Fibroblast of lung (primary cell): ENCODE measurements around the gene ANKS1B. TPM values are rescaled to one million over a fixed set of nuclear protein-coding genes. Genes with fewer than 3 reads are reported as not detected.

Experiments used
- DNase-seq, 2 donors: peaks; one replicate each; pipeline versions ENCODE4 v3.0.0 to v3.0.0-alpha.2; 2010; ENCODE audit warnings: low read depth in 2 of 2
- H2AFZ ChIP-seq: 2 replicates; pipeline ENCODE4 v1.5.1; 2012; ENCODE audit warnings: low read length, control low read depth, inconsistent platforms
- H3K27ac ChIP-seq: 2 replicates; pipeline ENCODE4 v1.5.1; 2011; ENCODE audit warnings: low read length, control low read depth; ENCODE audit not compliant: insufficient read depth
- H3K27me3 ChIP-seq: 2 replicates; pipeline ENCODE4 v1.5.1; 2011; ENCODE audit warnings: mild to moderate bottlenecking, low read length; ENCODE audit not compliant: control insufficient read depth, insufficient read depth
- H3K36me3 ChIP-seq: 2 replicates; pipeline ENCODE4 v1.5.1; 2011; ENCODE audit warnings: low read length; ENCODE audit not compliant: control insufficient read depth, insufficient read depth
- H3K4me1 ChIP-seq: 2 replicates; pipeline ENCODE4 v1.5.1; 2011; ENCODE audit warnings: low read length; ENCODE audit not compliant: control insufficient read depth, insufficient read depth; ENCODE audit errors: extremely low read depth
- H3K4me2 ChIP-seq: 2 replicates; pipeline ENCODE4 v1.5.1; 2011; ENCODE audit warnings: low read length, control low read depth; ENCODE audit not compliant: insufficient read depth; ENCODE audit errors: extremely low read depth
- H3K4me3 ChIP-seq, 4 experiments: fragments of 200-600 bp in 1 of 4; sonication (generic) in 1 of 4; replicated peaks in 1 of 4; 2 replicates each; pipeline ENCODE4 v1.5.1; 2011 to 2016; ENCODE audit warnings: low read length in 4 of 4, low read depth in 3 of 4, mild to moderate bottlenecking in 3 of 4, control low read depth in 2 of 4, inconsistent platforms in 1 of 4, mixed read lengths in 1 of 4; ENCODE audit not compliant: insufficient read depth in 1 of 4; ENCODE audit errors: control extremely low read depth in 1 of 4
- H3K79me2 ChIP-seq: 2 replicates; pipeline ENCODE4 v1.5.1; 2012; ENCODE audit warnings: mild to moderate bottlenecking, low read length, inconsistent platforms; ENCODE audit not compliant: control insufficient read depth, insufficient read depth
- H3K9ac ChIP-seq: 2 replicates; pipeline ENCODE4 v1.5.1; 2011; ENCODE audit warnings: mild to moderate bottlenecking, low read length, control low read depth; ENCODE audit not compliant: insufficient read depth
- H3K9me3 ChIP-seq: 2 replicates; pipeline ENCODE4 v1.5.1; 2012; ENCODE audit warnings: low read depth, low read length; ENCODE audit not compliant: control insufficient read depth, insufficient read depth
- H4K20me1 ChIP-seq: 2 replicates; pipeline ENCODE4 v1.5.1; 2011; ENCODE audit warnings: low read length; ENCODE audit not compliant: control insufficient read depth, insufficient read depth; ENCODE audit errors: extremely low read depth
- EZH2 ChIP-seq: IDR thresholded peaks from 2 replicates; pipeline ENCODE4 v1.5.1; 2012; ENCODE audit warnings: low read length, control low read depth, mild to moderate bottlenecking; ENCODE audit errors: missing control alignments
- polyA plus RNA-seq, 2 donors: library from polyadenylated mRNA; depleted of rRNA in 1 of 2; stranded (reverse) in 1 of 2; unstranded in 1 of 2; fragments of >200 nt; gene quantifications; 2 replicates each; pipeline ENCODE4 v1.2.1, GENCODE V29; 2011 to 2012; ENCODE audit warnings: missing spikeins in 1 of 2
- total RNA-seq: library from RNA; depleted of rRNA; stranded (reverse); fragments of >200 nt; gene quantifications from 2 replicates; pipeline ENCODE4 v1.2.1, GENCODE V29; 2014
- TF ChIP-seq, protein P1 (sequence below), 2 donors: IDR thresholded peaks in 1 of 2; conservative IDR thresholded peaks in 1 of 2; 1 replicate in 1 of 2; 2 replicates in 1 of 2; pipeline ENCODE4 v1.5.1; 2011 to 2012; ENCODE audit warnings: low read length in 2 of 2, control low read depth in 1 of 2, inconsistent platforms in 1 of 2, low read depth in 1 of 2, mild to moderate bottlenecking in 1 of 2

The ANKS1B gene
- total and polyA plus RNA-seq, 2 donors (not counting 1 experiment from before 2014, with no cell fraction given), result 0.11 to 0.83 TPM

DNA sequence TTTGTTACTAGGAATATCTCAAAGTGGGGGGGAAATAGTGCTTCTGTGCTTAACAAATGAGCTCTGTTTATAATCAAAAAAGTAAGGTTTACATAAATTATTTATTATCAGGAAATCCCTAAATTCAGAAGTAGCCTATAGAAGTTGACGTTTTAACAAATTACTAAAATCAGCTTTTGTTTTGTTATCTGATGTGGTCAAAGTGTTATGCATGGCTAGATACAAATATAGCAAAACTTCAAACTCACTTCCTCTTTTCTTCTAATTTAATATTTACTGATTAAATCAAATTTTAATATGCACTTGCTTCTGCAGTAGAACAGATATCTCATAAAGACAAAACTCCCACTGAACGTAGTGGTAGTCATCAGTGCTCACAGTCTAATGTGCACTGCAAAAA lies 289.7 kb downstream of the ANKS1B start:
- Histone ChIP-seq H3K79me2 (no peaks in the 10 kb centered on the region), H3K27ac (no peak overlapping the region), H3K4me1 (no peaks in the 10 kb centered on the region), H3K9ac (no peak overlapping the region), H3K36me3 (no peaks in the 10 kb centered on the region), H4K20me1 (no peaks in the 10 kb centered on the region), H3K27me3 (no peaks in the 10 kb centered on the region), H3K4me3 (no peak overlapping the region), H3K4me2 (no peak overlapping the region), H3K9me3 (no peaks in the 10 kb centered on the region), H2AFZ (no peak overlapping the region)
- no peak for TF ChIP-seq EZH2
- TF ChIP-seq, protein P1, sequence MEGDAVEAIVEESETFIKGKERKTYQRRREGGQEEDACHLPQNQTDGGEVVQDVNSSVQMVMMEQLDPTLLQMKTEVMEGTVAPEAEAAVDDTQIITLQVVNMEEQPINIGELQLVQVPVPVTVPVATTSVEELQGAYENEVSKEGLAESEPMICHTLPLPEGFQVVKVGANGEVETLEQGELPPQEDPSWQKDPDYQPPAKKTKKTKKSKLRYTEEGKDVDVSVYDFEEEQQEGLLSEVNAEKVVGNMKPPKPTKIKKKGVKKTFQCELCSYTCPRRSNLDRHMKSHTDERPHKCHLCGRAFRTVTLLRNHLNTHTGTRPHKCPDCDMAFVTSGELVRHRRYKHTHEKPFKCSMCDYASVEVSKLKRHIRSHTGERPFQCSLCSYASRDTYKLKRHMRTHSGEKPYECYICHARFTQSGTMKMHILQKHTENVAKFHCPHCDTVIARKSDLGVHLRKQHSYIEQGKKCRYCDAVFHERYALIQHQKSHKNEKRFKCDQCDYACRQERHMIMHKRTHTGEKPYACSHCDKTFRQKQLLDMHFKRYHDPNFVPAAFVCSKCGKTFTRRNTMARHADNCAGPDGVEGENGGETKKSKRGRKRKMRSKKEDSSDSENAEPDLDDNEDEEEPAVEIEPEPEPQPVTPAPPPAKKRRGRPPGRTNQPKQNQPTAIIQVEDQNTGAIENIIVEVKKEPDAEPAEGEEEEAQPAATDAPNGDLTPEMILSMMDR (conservative IDR thresholded peaks at IDR 0.05 in 1 of 2, IDR thresholded peaks at IDR 0.05 in 1 of 2; ENCODE audit: low read depth in 1 of 2, low read length in 2 of 2), result no peak
- DNase-seq, result no peak

DNA sequence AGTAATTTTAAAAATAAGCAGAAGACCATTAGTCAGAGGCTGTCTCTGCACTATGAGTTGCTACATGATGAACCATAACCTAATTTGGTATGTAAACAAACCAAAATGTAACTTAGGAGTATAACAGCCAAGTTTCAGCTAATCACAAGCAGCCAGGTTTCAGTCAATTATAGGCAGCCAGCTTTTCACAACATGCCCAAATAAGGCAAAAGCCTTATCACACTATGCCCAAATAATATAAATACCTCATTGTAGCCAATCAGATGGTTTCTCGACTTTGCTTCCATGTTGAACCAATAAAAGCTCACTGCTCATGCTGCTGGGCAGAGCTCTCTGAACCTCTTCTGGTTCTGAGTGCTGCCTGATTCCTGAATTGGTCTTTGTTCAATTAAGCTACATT lies 298.6 kb downstream of the ANKS1B start:
- Histone ChIP-seq H3K9ac (no peak overlapping the region), H3K4me2 (no peak overlapping the region), H3K27me3 (no peaks in the 10 kb centered on the region), H3K4me1 (no peaks in the 10 kb centered on the region), H4K20me1 (no peaks in the 10 kb centered on the region), H3K4me3 (no peak overlapping the region), H3K27ac (no peak overlapping the region), H3K9me3 (no peaks in the 10 kb centered on the region), H2AFZ (no peak overlapping the region), H3K79me2 (no peaks in the 10 kb centered on the region), H3K36me3 (no peaks in the 10 kb centered on the region)
- DNase-seq, result no peak
- TF ChIP-seq, protein P1 (conservative IDR thresholded peaks at IDR 0.05 in 1 of 2, IDR thresholded peaks at IDR 0.05 in 1 of 2; ENCODE audit: low read depth in 1 of 2, low read length in 2 of 2), result no peak
- TF ChIP-seq EZH2, result no peak

DNA sequence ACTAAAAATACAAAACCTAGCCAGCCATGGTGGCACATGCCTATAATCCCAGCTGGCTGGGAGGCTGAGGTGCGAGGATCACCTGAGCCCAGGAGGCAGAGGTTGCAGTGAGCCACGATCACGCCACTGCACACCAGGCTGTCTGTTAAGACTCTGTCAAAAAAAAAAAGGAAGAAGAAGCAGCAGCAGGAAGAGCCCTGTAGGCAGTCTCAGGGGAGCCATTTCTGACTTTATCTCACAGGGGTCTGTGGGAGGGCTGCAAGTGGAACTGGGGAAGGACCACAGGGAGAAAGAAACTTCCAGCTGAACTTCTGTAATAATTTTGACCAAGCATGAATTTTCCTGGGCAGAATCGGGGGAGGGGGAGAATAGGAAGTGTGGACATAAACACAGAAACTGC lies 304.5 kb downstream of the ANKS1B start:
- DNase-seq, result no peak
- H4K20me1 ChIP-seq, result no peaks in the 10 kb centered on the region
- no peaks in the 10 kb centered on the region for H3K36me3 ChIP-seq
- no peaks in the 10 kb centered on the region for H3K9me3 ChIP-seq
- no peak overlapping the region for H3K9ac ChIP-seq
- no peak overlapping the region for H2AFZ ChIP-seq
- TF ChIP-seq, protein P1 (conservative IDR thresholded peaks at IDR 0.05 in 1 of 2, IDR thresholded peaks at IDR 0.05 in 1 of 2; ENCODE audit: low read depth in 1 of 2, low read length in 2 of 2), result no peak
- TF ChIP-seq EZH2, result no peak
- H3K79me2 ChIP-seq, result no peaks in the 10 kb centered on the region
- no peak overlapping the region for H3K27ac ChIP-seq
- H3K27me3 ChIP-seq, result no peaks in the 10 kb centered on the region
- H3K4me2 ChIP-seq, result no peak overlapping the region
- H3K4me1 ChIP-seq, result no peaks in the 10 kb centered on the region
- H3K4me3 ChIP-seq, result no peak overlapping the region
